K562 (cell line): ENCODE measurements around the gene ODF2. TPM values are rescaled to one million over a fixed set of nuclear protein-coding genes. Genes with fewer than 3 reads are reported as not detected.
A peak's percentile ranks its signal among the peaks of the same experiment; 100 is the strongest.

Source experiments
- ARHGAP35 ChIP-seq: fragments of 450-650 bp; IDR thresholded peaks from 2 replicates; pipeline ENCODE4 v1.6.1; 2018; ENCODE audit not compliant: partially characterized antibody
- CBFA2T3 ChIP-seq: fragments of 450-650 bp; IDR thresholded peaks from 2 replicates; pipeline ENCODE4 v1.6.1; 2017
- CHD2 ChIP-seq: IDR thresholded peaks from 2 replicates; pipeline ENCODE4 v1.6.1; 2011; ENCODE audit warnings: low read depth, low read length
- E2F6 ChIP-seq, 2 experiments: IDR thresholded peaks; 2 replicates each; pipeline ENCODE4 v1.6.1; 2011; ENCODE audit warnings: borderline replicate concordance in 1 of 2, control low read depth in 1 of 2, low read depth in 1 of 2, low read length in 1 of 2, mild to moderate bottlenecking in 1 of 2, mixed read lengths in 1 of 2, moderate library complexity in 1 of 2; ENCODE audit not compliant: insufficient read depth in 1 of 2, insufficient read length in 1 of 2, poor library complexity in 1 of 2, severe bottlenecking in 1 of 2; ENCODE audit errors: extremely low read depth in 1 of 2
- E4F1 ChIP-seq: fragments of 250-450 bp; sonication (Bioruptor Pico); IDR thresholded peaks from 2 replicates; pipeline ENCODE4 v1.5.0; 2021; ENCODE audit warnings: mild to moderate bottlenecking, borderline replicate concordance
- ETS2 ChIP-seq: IDR thresholded peaks from 2 replicates; pipeline ENCODE4 v1.6.1; 2016; ENCODE audit warnings: borderline replicate concordance, missing genetic modification characterization, mild to moderate bottlenecking, moderate library complexity, missing compliant biosample characterization; ENCODE audit not compliant: poor library complexity, severe bottlenecking
- HBP1 ChIP-seq: fragments of 450-650 bp; formaldehyde crosslinking; IDR thresholded peaks from 2 replicates; pipeline ENCODE4 v1.4.0; 2022; ENCODE audit warnings: missing genetic modification characterization
- HDAC8 ChIP-seq: fragments of 450-650 bp; IDR thresholded peaks from 2 replicates; pipeline ENCODE4 v1.6.1; 2016; ENCODE audit warnings: mild to moderate bottlenecking, missing genetic modification characterization, moderate library complexity, missing compliant biosample characterization
- MCM7 ChIP-seq, 2 experiments: fragments of 450-650 bp; IDR thresholded peaks; 2 replicates each; pipeline ENCODE4 v1.6.1; 2016 to 2018
- NFRKB ChIP-seq: fragments of 450-650 bp; IDR thresholded peaks from 2 replicates; pipeline ENCODE4 v1.6.1; 2016; ENCODE audit warnings: low read depth
- NONO ChIP-seq, 2 experiments: fragments of 200-400 bp in 1 of 2; fragments of 450-650 bp in 1 of 2; formaldehyde crosslinking in 1 of 2; IDR thresholded peaks; 2 replicates each; pipeline ENCODE4 v1.6.1; 2017; ENCODE audit warnings: low read depth in 2 of 2, mild to moderate bottlenecking in 2 of 2, moderate library complexity in 2 of 2, low read length in 1 of 2
- SAFB ChIP-seq: fragments of 200-400 bp; formaldehyde crosslinking; IDR thresholded peaks from 2 replicates; pipeline ENCODE4 v1.6.1; 2017; ENCODE audit warnings: low read depth, low read length, borderline replicate concordance
- SMARCB1 ChIP-seq: IDR thresholded peaks from 2 replicates; pipeline ENCODE4 v1.6.1; 2011; ENCODE audit warnings: improper control_type of control experiment, low read depth; ENCODE audit not compliant: insufficient read length
- SNAPC5 ChIP-seq: fragments of 250-450 bp; sonication (Bioruptor Pico); IDR thresholded peaks from 2 replicates; pipeline ENCODE4 v1.8.0; 2021; ENCODE audit warnings: moderate library complexity, mild to moderate bottlenecking, inconsistent platforms
- SRSF1 ChIP-seq: fragments of 200-400 bp; formaldehyde crosslinking; IDR thresholded peaks from 2 replicates; pipeline ENCODE4 v1.6.1; 2017; ENCODE audit warnings: mild to moderate bottlenecking, low read depth, low read length, moderate library complexity
- ZKSCAN8 ChIP-seq: fragments of 200-800 bp; sonication (Bioruptor generic); IDR thresholded peaks from 2 replicates; pipeline ENCODE4 v1.6.1; 2016; ENCODE audit warnings: missing genetic modification characterization, missing compliant biosample characterization
- ZNF280A ChIP-seq: fragments of 450-650 bp; IDR thresholded peaks from 2 replicates; pipeline ENCODE4 v1.6.1; 2018; ENCODE audit warnings: mild to moderate bottlenecking, low read depth; ENCODE audit not compliant: partially characterized antibody
- ZNF512 ChIP-seq: IDR thresholded peaks from 2 replicates; pipeline ENCODE4 v1.6.1; 2016; ENCODE audit warnings: missing genetic modification characterization, missing compliant biosample characterization
- polyA plus RNA-seq, 8 experiments: library from polyadenylated mRNA; depleted of rRNA in 4 of 8; stranded (reverse) in 5 of 8; unstranded in 3 of 8; fragments of >200 nt; fragmentation: Nextera tagmentation in 2 of 8; fragmentation: Illumina TruSeq in 1 of 8; extraction: Ambion mirVana in 2 of 8; extraction: Trizol in 1 of 8; gene quantifications; 2 replicates each; pipeline versions ENCODE4 v1.2.1 to v1.2.3, GENCODE V29; 2011 to 2014; ENCODE audit warnings: inconsistent platforms in 1 of 8, missing spikeins in 1 of 8
- total RNA-seq, 7 experiments: library from RNA; depleted of rRNA in 6 of 7; stranded (reverse); fragments of >200 nt in 6 of 7; fragmentation: Illumina TruSeq in 2 of 7; extraction: Trizol in 2 of 7; gene quantifications; 2 replicates each; pipeline versions ENCODE4 v1.2.1 to v1.2.3, GENCODE V29; 2011 to 2021; ENCODE audit warnings: low replicate concordance in 1 of 7

ODF2 gene
- total and polyA plus RNA-seq, 9 of the 15 experiments (the other 6 are each of a cell fraction or from before 2014, with no cell fraction given): 16.5 to 83.2 (median 69.7) TPM

GRCh38 chr9:128494108-128494745 lies 38.4 kb downstream of the ODF2 start (continued):
- TF ChIP-seq E2F6 (IDR thresholded peaks at IDR 0.05; ENCODE audit: borderline replicate concordance in 1 of 2, extremely low read depth in 1 of 2, insufficient read depth in 1 of 2, insufficient read length in 1 of 2, low read depth in 1 of 2, low read length in 1 of 2, poor library complexity in 1 of 2, severe bottlenecking in 1 of 2) (no peak), SRSF1 (no peak), ETS2 (tag) (no peak), ZNF280A (no peak), SAFB (no peak), ZNF512 (tag) (no peak), HDAC8 (tag) (no peak), MCM7 (IDR thresholded peaks at IDR 0.05) (no peak), NONO (IDR thresholded peaks at IDR 0.05; ENCODE audit: low read depth in 2 of 2, low read length in 1 of 2) (no peak), ARHGAP35 (no peak), CBFA2T3 (peak; percentile 67), NFRKB (no peak), E4F1 (CRISPR knock-in tag) (no peak), SMARCB1 (no peak), CHD2 (no peak), ZKSCAN8 (CRISPR knock-in tag) (no peak), SNAPC5 (CRISPR knock-in tag) (no peak), HBP1 (no peak)
